Ovary (tissue), 3 donors: ENCODE results near the gene LMX1B.

ENCODE experiments used
- POLR2A ChIP-seq: fragments of 450-650 bp; IDR thresholded peaks from one replicate; pipeline ENCODE4 v1.6.1; 2017; ENCODE audit warnings: antibody characterized with exemption, mild to moderate bottlenecking, moderate library complexity
- TF ChIP-seq, protein P1 (sequence below), 3 donors: fragments of 450-650 bp in 2 of 3; fragments of 200-600 bp in 1 of 3; IDR thresholded peaks; one replicate each; pipeline versions ENCODE4 v1.5.1 to v1.8.0; 2016 to 2022; ENCODE audit warnings: antibody characterized with exemption in 3 of 3, mild to moderate bottlenecking in 1 of 3
- donor health status: DM: no; HTN: no; CAD: no.

DNA sequence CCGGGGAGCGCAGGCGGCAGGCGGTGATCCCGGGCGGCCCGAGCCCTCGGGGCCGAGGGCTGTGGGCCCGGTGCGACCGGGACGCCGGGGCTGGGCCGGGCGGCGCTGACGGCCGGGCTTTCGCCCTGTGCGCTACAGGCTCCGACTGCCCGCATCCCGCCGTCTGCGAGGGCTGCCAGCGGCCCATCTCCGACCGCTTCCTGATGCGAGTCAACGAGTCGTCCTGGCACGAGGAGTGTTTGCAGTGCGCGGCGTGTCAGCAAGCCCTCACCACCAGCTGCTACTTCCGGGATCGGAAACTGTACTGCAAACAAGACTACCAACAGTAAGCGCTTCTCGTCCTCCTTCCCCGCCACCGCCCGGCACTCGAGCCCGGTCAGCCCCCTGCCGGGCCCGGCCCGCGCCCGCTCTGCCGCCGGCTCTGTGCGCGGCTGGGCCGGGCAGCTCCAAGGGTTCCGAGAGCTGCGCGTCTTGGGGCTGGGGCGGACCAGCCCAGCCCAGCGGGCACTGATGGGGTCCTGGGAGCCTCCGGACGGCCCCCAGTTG lies 1.6 kb downstream of the LMX1B start:
- TF ChIP-seq, protein P1, sequence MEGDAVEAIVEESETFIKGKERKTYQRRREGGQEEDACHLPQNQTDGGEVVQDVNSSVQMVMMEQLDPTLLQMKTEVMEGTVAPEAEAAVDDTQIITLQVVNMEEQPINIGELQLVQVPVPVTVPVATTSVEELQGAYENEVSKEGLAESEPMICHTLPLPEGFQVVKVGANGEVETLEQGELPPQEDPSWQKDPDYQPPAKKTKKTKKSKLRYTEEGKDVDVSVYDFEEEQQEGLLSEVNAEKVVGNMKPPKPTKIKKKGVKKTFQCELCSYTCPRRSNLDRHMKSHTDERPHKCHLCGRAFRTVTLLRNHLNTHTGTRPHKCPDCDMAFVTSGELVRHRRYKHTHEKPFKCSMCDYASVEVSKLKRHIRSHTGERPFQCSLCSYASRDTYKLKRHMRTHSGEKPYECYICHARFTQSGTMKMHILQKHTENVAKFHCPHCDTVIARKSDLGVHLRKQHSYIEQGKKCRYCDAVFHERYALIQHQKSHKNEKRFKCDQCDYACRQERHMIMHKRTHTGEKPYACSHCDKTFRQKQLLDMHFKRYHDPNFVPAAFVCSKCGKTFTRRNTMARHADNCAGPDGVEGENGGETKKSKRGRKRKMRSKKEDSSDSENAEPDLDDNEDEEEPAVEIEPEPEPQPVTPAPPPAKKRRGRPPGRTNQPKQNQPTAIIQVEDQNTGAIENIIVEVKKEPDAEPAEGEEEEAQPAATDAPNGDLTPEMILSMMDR (IDR thresholded peaks at IDR 0.05): no peak
- no peak for TF ChIP-seq POLR2A
